T-cell (primary cell): ENCODE results near the gene STXBP1. TPM values are rescaled to one million over a fixed set of nuclear protein-coding genes. Genes with fewer than 3 reads are reported as not detected.
"Not testable (repeated sequence)": the region's sequence is repeated elsewhere in the genome, so short reads cannot be mapped to it uniquely, and the experiment has no call there.

Source experiments
- ATAC-seq, 4 experiments: fragments of 200-7000 bp in 3 of 4; fragments of 150-1000 bp in 1 of 4; cut with Tn5 transposase; replicated peaks in 1 of 4; 1 replicate in 3 of 4; 2 replicates in 1 of 4; pipeline ENCODE4 v1.10.0; 2021; ENCODE audit warnings: moderate library complexity in 3 of 4, mild to moderate bottlenecking in 2 of 4, moderate number of reproducible peaks in 1 of 4
- CTCF ChIA-PET, 2 donors: fragments of 300-600 bp; sonication (Branson Sonifier 250); formaldehyde crosslinking; loops; one replicate each; lab custom pipeline; 2022; ENCODE audit warnings: antibody characterized with exemption in 2 of 2; lab: Charles Lee
- POLR2A ChIA-PET, 2 donors: fragments of 300-600 bp; sonication (Branson Sonifier 250); formaldehyde crosslinking; loops; one replicate each; lab custom pipeline; 2022; ENCODE audit warnings: antibody characterized with exemption in 2 of 2; lab: Charles Lee
- DNase-seq, 35 experiments: peaks; one replicate each; pipeline versions ENCODE4 v3.0.0 to v3.0.0-alpha.2; 2013 to 2023
- H3K27ac ChIP-seq: one replicate; pipeline ENCODE4 v1.5.1; 2013; ENCODE audit warnings: low read length
- H3K27me3 ChIP-seq, 2 experiments: replicated peaks in 1 of 2; 1 replicate in 1 of 2; 2 replicates in 1 of 2; pipeline versions ENCODE4 v1.6.1 to v1.7.0; 2013; ENCODE audit warnings: low read length in 1 of 2, mixed read lengths in 1 of 2; ENCODE audit not compliant: control insufficient read depth in 2 of 2, insufficient read depth in 2 of 2; ENCODE audit errors: extremely low read depth in 1 of 2
- H3K36me3 ChIP-seq, 2 donors: 1 replicate in 1 of 2; 2 replicates in 1 of 2; pipeline versions ENCODE4 v1.6.1 to v1.7.0; 2013; ENCODE audit warnings: low read length in 1 of 2; ENCODE audit not compliant: control insufficient read depth in 2 of 2, insufficient read depth in 1 of 2; ENCODE audit errors: extremely low read depth in 1 of 2
- H3K4me1 ChIP-seq, 2 experiments: 1 replicate in 1 of 2; 2 replicates in 1 of 2; pipeline versions ENCODE4 v1.6.1 to v1.7.0; 2013; ENCODE audit warnings: low read length in 2 of 2, mixed read lengths in 1 of 2; ENCODE audit not compliant: insufficient read depth in 2 of 2, control insufficient read depth in 1 of 2; ENCODE audit errors: extremely low read depth in 1 of 2
- H3K4me3 ChIP-seq, 2 donors: 1 replicate in 1 of 2; 2 replicates in 1 of 2; pipeline versions ENCODE4 v1.5.1 to v1.7.0; 2013; ENCODE audit warnings: mild to moderate bottlenecking in 2 of 2, low read length in 1 of 2, moderate library complexity in 1 of 2; ENCODE audit not compliant: control insufficient read depth in 1 of 2; ENCODE audit errors: extremely low read depth in 1 of 2
- H3K9me3 ChIP-seq: 2 replicates; pipeline ENCODE4 v1.7.0; 2013
- H3K27ac Mint-ChIP-seq, 2 donors: one replicate each; pipeline ENCODE4 v1.8.0; 2020 to 2021; ENCODE audit warnings: mild to moderate bottlenecking in 2 of 2, mixed read lengths in 2 of 2
- H3K27me3 Mint-ChIP-seq, 2 donors: one replicate each; pipeline ENCODE4 v1.8.0; 2021 to 2022; ENCODE audit warnings: mixed read lengths in 2 of 2
- H3K36me3 Mint-ChIP-seq: one replicate; pipeline ENCODE4 v1.8.0; 2021; ENCODE audit warnings: mixed read lengths
- H3K4me1 Mint-ChIP-seq, 3 donors: one replicate each; pipeline ENCODE4 v1.8.0; 2020 to 2022; ENCODE audit warnings: mixed read lengths in 3 of 3, mild to moderate bottlenecking in 1 of 3
- H3K4me3 Mint-ChIP-seq, 3 donors: one replicate each; pipeline ENCODE4 v1.8.0; 2020 to 2022; ENCODE audit warnings: mild to moderate bottlenecking in 3 of 3, mixed read lengths in 3 of 3, moderate library complexity in 3 of 3
- H3K9me3 Mint-ChIP-seq, 3 donors: one replicate each; pipeline ENCODE4 v1.8.0; 2020 to 2022; ENCODE audit warnings: mixed read lengths in 3 of 3
- WGBS: methylation state at CpG from one replicate; pipeline ENCODE4 v1.1.5; 2013; ENCODE audit warnings: missing lambda C conversion rate; ENCODE audit not compliant: insufficient coverage; 5-methylcytosine and 5-hydroxymethylcytosine counted together
- total RNA-seq, 35 experiments: library from RNA in 6 of 35; stranded (reverse) in 6 of 35; fragments of 120-200 nt in 1 of 35; gene quantifications; one replicate each; pipeline versions ENCODE4 v1.2.1 to v1.2.4 and lab custom pipeline; 2013 to 2026

The STXBP1 gene
- total RNA-seq, 5 donors from 2014 or later (not counting 1 experiment from before 2014, with no cell fraction given) = 3.8 to 18.2 (median 17.3) TPM

- H3K9me3 Mint-ChIP-seq = no peaks in the 10 kb centered on the region
- H3K27ac ChIP-seq = no peak overlapping the region
- no peaks in the 10 kb centered on the region for H3K9me3 ChIP-seq
- DNase-seq (no peak), ATAC-seq (no peak)
- CTCF ChIA-PET = no interaction called here
- H3K27me3 ChIP-seq = peaks cover 0 to 12% of the 10 kb centered on the region in 2 experiments
- POLR2A ChIA-PET = interaction anchor here in 1 of 2 donors (0.5 kb wide), 1 partner anchor 429 kb away, joined by 9 read pairs; no protein-coding TSS in a partner anchor
- no peak overlapping the region for H3K27ac Mint-ChIP-seq
- H3K27me3 Mint-ChIP-seq = no peaks in the 10 kb centered on the region
- peaks cover 0 to 15% of the 10 kb centered on the region in 2 experiments for H3K4me1 ChIP-seq
- no peak overlapping the region for H3K4me3 Mint-ChIP-seq
- no peaks in the 10 kb centered on the region for H3K36me3 ChIP-seq
- 88% methylated on average over 10 of the region's 13 CpGs for WGBS
- H3K4me1 Mint-ChIP-seq = peaks cover 11 to 28% (median 20%) of the 10 kb centered on the region in 3 donors
- no peak overlapping the region for H3K4me3 ChIP-seq
- no peaks in the 10 kb centered on the region for H3K36me3 Mint-ChIP-seq
These were observed 36.0 kb upstream of the STXBP1 start for GRCh38 chr9:127575875-127576778.

GRCh38 chr9:127577194-127577593, 34.9 kb upstream of the STXBP1 start:
- H3K9me3 ChIP-seq, H3K27ac Mint-ChIP-seq, H3K4me3 Mint-ChIP-seq, H3K27ac ChIP-seq, CTCF ChIA-PET, POLR2A ChIA-PET, DNase-seq, H3K27me3 Mint-ChIP-seq, ATAC-seq, H3K4me3 ChIP-seq, H3K36me3 ChIP-seq, H3K36me3 Mint-ChIP-seq, H3K9me3 Mint-ChIP-seq: not testable (repeated sequence)
- Histone ChIP-seq H3K4me1 (peaks cover 0 to 15% of the 10 kb centered on the region in 2 experiments), H3K27me3 (peaks cover 0 to 12% of the 10 kb centered on the region in 2 experiments)
- 86% methylated on average over 1 of the region's 7 CpGs for WGBS
- peaks cover 11 to 26% (median 20%) of the 10 kb centered on the region in 3 donors for H3K4me1 Mint-ChIP-seq

- Histone ChIP-seq H3K36me3 (no peaks in the 10 kb centered on the region), H3K27ac (peak overlapping the region; percentile 52), H3K9me3 (no peaks in the 10 kb centered on the region), H3K4me1 (peaks cover 0 to 15% of the 10 kb centered on the region in 2 experiments), H3K27me3 (peaks cover 0 to 12% of the 10 kb centered on the region in 2 experiments), H3K4me3 (peak overlapping the region in 1 of 2 donors; percentile 7)
- Mint-ChIP-seq H3K4me3 (peak overlapping the region; percentile 25 to 74 (median 44)), H3K27ac (peak overlapping the region; percentile 81 to 91), H3K36me3 (no peaks in the 10 kb centered on the region), H3K4me1 (peaks cover 11 to 26% (median 20%) of the 10 kb centered on the region in 3 donors), H3K27me3 (no peaks in the 10 kb centered on the region), H3K9me3 (no peaks in the 10 kb centered on the region)
- ATAC-seq (peak in 1 of 4 experiments; percentile 30), DNase-seq (no peak)
- ChIA-PET CTCF (interaction anchor here in 1 of 2 donors (0.7 kb wide), 1 partner anchor 31 kb away, joined by 9 read pairs; no protein-coding TSS in a partner anchor), POLR2A (interaction anchor here in 1 of 2 donors (0.6 kb wide), 2 partner anchors 45 to 100 kb away, joined by 3 to 4 read pairs; no protein-coding TSS in a partner anchor)
- 16% methylated on average over 2 of the region's 5 CpGs for WGBS
These were observed 33.5 kb upstream of the STXBP1 start for GRCh38 chr9:127578627-127578951.

- WGBS = 44% methylated on average over 17 of the region's 21 CpGs
- Mint-ChIP-seq H3K4me3 (peak overlapping the region; percentile 36 to 74 (median 44)), H3K9me3 (no peaks in the 10 kb centered on the region), H3K27me3 (no peaks in the 10 kb centered on the region), H3K27ac (peak overlapping the region; percentile 81 to 91), H3K36me3 (no peaks in the 10 kb centered on the region), H3K4me1 (peaks cover 11 to 26% (median 20%) of the 10 kb centered on the region in 3 donors)
- H3K4me3 ChIP-seq = peak overlapping the region in 1 of 2 donors; percentile 7
- ATAC-seq (peak; percentile 97 to 100 (median 100)), DNase-seq (peak in 34 of 35 experiments; percentile 20 to 77 (median 47))
- H3K27me3 ChIP-seq = peaks cover 0 to 12% of the 10 kb centered on the region in 2 experiments
- H3K36me3 ChIP-seq = no peaks in the 10 kb centered on the region
- ChIA-PET POLR2A (no interaction called here), CTCF (no interaction called here)
- H3K27ac ChIP-seq = peak overlapping the region; percentile 52
- peaks cover 0 to 15% of the 10 kb centered on the region in 2 experiments for H3K4me1 ChIP-seq
- H3K9me3 ChIP-seq = no peaks in the 10 kb centered on the region
These were observed 32.9 kb upstream of the STXBP1 start for GRCh38 chr9:127578952-127579853.

GRCh38 chr9:127580366-127580765, 31.7 kb upstream of the STXBP1 start:
- CTCF ChIA-PET = interaction anchor here in 1 of 2 donors (0.7 kb wide), 1 partner anchor 72 kb away, joined by 5 read pairs; no protein-coding TSS in a partner anchor
- WGBS = no CpG with 5 or more reads among the region's 8 CpGs
- H3K4me3 Mint-ChIP-seq = no peak overlapping the region

More at GRCh38 chr9:127580366-127580765, 31.7 kb upstream of the STXBP1 start:
- Histone ChIP-seq H3K4me1 (peaks cover 0 to 15% of the 10 kb centered on the region in 2 experiments), H3K27ac (no peak overlapping the region), H3K36me3 (no peaks in the 10 kb centered on the region), H3K27me3 (peaks cover 0 to 9% of the 10 kb centered on the region in 2 experiments), H3K9me3 (no peaks in the 10 kb centered on the region), H3K4me3 (no peak overlapping the region)
- no peak for ATAC-seq
- no peaks in the 10 kb centered on the region for H3K36me3 Mint-ChIP-seq
- DNase-seq = no peak
- no peak overlapping the region for H3K27ac Mint-ChIP-seq
- no peaks in the 10 kb centered on the region for H3K9me3 Mint-ChIP-seq
- H3K4me1 Mint-ChIP-seq = peaks cover 11 to 26% (median 17%) of the 10 kb centered on the region in 3 donors
- H3K27me3 Mint-ChIP-seq = no peaks in the 10 kb centered on the region
- POLR2A ChIA-PET = no interaction called here
